GM18517 (cell line): Measurements from ENCODE around the gene AGT.

ENCODE experiments used
- ATAC-seq: cut with Tn5 transposase; IDR thresholded peaks from one replicate; pipeline ENCODE4 v1.9.1; 2021; ENCODE audit warnings: mild to moderate bottlenecking, moderate library complexity; ENCODE audit not compliant: unreplicated experiment

AGT gene

DNA sequence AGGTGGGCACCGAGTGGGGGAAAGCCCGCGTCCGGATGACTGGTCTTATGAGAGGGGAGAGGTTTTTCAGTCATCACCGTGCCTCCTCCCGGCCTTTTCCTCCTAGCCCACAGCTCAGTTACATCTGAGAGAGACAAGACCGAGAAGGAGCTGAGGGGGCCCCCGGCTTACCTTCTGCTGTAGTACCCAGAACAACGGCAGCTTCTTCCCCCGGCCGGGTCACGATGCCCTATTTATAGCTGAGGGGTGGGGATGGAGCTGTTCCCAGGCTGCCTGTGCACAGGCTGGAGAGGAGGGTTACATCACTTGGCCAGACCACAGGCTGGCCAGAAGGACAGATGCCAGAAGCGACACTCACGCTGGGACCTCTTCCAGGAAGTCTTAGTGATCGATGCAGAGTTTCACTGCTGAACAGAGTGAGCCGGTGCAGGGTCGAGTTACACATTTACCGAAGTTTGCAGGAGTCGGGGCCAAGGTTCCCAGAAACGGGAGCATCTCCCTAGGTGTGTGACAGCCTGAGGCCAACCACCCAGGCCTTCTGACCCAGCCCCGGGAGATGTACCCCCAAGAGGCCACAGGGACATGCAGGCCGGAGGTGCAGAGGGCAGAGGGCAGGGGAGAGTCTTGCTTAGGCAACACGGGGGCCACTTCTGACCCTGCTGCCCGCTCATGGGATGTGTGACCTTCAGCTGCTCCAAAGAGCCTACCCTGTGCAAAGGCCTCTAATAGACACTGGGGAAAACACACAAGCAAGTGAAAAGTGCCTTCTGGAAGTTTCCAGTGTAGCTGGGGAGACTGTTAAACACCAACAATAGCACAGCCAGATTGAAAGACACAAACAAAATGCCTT lies at the start of gene AGT:
Gene AGT (minus strand): TSS at position 208 of the 850 bp plus-strand sequence. CDS start 3,299 bp downstream, outside the sequence.
- ATAC-seq = no peak

DNA sequence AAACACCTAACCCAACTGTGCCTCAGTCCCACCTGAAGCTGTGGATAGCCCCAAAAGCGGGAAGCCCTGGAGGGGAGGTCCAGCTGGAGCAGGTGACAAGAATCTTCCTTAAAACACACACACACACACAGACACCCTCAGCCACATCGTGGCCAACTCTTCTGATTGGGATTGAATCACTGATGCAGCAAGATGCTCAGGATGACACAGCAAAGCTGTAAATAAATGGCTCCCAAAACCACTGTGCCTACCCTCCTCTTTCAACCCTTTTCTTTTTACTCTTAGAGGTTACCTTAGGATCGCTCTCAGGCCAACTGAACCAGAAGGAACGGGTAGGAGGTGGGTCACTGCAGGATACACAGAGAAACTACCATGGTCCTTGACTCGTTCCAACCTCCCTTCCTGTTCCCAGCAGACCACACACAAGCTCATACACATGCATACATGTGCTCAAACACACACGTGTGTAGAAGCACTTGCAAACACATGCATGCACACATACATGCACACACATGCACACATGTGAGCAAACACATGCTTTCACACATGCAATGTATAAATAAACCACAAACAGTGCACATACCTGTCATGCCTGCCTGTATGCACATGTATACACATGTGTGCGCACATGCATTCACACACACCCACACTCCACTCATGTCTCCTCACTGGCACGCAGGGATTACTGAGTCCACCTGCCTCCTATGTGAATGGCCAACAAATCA lies 47.7 kb upstream of the AGT start:
- ATAC-seq = no peak

DNA sequence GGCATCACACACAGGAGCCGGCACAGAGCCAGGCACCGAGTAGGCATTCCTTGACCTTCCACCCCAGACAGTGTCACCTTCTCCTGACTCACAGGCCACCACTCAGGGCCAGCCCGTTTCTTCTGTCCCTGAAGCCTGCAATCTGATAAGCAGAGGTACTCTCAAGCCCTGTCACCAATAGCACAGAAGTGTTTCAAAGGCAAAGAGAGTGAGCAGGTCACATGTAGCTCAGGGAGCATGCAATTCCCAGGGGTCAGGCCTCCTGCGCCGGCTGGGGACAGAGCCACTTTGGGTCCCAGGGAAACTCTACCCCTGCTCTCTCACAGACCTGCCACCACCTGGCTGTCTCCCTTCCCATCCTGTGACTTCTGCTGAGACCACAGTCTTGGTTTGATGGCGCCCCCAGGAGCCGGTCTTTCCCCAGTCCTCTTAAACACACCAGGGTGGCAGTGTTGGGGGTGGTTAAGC lies 46.5 kb upstream of the AGT start:
- no peak for ATAC-seq

DNA sequence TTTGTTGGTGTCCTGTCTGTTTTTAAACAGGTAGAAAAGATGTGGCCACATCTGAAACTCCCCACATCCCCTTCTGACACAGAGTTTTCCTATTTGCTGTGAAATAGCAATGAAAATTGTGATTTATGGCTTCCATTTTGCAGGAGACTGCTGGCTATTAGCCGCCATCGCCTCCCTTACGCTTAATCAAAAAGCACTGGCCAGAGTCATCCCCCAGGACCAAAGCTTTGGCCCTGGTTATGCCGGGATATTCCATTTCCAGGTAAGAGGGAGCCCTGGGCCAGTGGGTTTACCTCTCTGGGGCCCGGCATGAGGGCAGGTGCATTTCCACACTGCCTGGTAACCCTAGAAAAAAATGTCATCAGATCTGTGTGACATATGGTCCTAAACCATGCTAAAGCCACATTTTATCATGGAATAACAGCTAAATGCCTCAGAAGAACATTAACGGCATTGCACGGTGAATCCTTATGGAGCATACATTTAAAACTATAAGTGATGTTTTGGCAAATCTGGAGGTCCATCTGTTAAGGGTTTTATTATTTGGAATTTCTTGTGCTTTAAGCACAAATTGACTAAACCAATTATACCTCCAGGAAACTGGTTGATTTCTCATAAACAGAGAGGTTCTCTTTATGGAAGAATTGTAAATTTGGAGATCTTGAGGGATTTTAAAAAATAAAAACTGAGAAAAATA lies 45.6 kb upstream of the AGT start:
- ATAC-seq = no peak

DNA sequence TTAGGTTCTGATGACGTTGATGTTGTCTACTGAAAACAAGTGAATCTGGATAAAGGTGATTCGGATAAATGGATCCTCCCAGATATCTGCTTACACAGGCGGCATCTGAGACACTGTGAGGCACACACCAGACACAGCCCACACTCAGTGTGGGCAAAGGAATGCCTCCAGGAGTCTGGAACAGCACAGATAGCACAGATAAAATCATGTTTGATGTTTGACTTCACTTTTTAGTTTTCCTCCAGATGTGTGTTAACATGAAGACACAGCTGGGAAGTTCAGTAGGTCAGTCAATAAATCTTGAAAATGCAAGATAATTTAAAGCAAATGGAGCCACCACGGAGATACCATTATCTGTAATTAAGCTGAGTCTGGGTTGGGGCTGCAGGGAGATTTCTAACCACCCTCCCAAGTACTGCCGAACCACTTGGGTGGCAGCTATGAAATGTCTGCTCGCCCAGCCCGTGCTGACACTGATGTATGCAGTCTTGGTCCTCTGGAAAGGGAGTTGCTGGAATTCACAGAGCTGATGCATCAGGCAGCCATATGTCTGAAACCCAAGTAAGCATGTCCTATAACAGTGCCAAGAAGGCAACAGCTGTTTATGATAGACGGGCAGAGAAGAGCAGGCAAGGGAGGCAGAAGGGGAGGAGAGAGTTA lies 44.9 kb upstream of the AGT start:
- no peak for ATAC-seq

DNA sequence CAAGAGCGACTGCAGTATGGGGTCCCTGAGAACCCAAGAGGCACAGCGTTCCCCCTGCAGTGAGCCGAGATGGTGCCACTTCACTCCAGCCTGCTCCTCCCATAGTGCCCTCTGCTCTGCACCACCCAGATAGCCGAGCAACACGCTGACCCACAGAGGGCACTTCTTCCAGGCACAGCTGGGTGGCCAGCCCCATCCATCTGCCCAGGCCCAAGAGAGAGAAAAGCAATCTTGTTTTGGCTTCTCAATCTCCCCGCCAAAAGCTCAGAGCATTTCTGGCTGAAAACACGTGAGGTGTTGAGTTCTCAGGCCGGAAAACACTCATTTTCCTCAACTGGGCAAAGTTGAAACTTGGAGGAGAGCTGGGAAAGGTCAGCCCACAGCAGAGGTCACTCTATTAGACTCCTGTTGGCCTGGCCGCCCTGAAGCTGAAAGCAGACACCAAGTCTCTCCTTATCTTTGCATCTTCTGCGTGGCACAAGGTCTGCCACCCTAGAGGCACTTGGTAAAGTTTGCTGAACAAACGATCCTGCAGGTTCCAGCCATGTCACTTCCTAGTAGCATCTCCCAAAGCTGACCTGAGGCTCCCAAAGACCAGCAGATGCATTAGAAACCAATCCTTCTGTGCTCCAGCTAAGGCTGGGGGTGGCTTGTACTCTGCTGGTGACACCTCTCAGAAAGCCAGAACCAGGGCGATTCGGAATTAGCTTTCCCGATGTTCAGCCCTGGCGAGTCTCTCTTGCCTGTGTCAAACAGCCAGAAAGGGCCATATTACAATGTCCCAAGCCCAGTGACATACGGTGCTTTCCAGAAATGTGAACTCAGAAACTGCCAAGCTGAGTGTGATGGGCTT lies 44.2 kb upstream of the AGT start:
- no peak for ATAC-seq

DNA sequence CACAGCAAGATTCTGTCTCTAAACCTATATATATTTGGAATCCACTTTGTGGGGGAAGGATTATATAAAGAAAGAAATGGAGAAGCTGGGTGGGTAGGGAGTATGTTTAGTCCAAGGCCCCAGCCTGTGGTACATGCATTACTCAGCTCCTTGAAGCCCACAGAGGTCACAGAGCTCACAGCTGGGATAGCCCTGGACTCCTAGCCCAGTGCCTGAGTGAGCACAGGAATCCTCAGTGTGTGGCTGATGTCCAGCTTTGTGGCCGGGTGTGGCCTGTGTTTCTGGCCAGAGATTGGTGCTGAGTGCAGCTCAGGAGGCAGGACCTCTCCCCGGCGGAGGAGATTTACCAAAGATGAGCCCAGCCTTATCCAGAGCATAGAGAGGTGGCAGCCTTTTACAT lies 40.9 kb upstream of the AGT start:
- ATAC-seq = no peak

DNA sequence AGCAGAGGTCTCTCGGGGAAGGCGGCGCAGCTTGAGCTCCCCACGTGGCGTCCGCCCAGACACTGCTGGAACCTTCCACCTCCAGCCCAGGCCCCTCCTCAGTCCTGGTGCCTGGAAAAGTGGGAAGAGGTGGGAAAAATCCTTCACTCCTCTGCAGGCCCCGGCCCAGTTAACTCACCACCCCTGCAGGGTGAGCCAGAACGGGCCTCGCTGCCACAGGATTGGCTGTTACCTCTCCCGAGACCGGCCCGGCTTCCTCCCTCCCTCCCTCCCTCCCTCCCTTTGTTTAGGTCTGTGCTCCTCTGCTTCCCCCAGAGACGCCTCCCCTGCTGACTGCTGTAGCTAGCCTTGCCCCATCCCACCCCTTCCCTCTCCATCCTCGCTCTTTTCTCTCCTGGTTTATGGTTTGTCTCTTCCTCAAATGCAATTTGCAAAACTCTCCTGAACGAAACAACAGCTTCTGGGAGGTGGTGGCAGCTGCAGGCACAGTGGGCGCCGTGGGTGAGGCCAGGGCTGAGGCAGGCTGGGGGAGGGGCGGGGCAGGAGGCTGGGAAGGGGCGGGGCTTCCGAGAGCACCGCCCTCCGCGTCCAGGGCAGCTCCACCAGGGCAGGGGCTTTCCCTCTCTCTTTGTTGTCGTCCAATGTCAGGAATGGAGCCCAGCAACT lies 39.8 kb upstream of the AGT start:
- ATAC-seq = no peak

DNA sequence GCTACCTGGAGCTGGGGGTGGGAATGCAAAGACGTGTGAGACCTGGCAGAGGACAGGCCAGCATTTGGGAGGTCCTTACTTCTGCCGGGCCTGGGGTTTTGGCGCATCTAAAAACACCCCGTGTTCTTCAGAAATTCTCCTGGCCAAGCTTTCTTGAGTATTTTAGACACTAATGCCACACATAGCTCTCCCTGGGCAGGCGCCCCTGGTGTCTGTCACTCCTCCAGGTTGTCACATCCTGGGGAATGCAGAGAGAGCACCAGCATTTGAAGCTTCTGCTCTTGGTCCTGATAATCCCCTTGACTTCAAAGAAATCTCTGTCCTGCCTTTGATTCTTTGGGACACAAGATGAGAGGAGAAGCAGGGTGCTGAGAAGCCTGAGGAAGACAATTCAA lies 39.3 kb upstream of the AGT start:
- no peak for ATAC-seq

DNA sequence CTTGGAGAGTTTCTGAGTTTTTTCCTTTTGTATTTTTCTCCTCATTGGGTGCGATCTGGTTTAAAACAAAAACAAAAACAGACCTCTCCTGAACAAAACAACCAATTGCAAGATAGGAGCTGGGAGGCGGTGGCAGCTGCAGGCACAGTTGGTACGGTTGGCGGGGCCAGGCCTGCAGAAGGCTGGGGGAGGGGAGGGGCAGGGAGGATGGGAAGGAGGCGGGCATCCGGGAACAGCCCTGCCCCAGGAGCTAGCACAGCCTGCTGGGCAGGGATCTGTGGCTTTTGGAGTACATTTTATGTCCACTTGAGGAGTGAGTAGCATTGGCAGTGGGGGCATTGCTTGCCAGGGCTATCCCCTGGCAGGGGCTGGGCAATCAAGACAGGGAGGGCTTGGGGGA lies 38.5 kb upstream of the AGT start:
- ATAC-seq = no peak

DNA sequence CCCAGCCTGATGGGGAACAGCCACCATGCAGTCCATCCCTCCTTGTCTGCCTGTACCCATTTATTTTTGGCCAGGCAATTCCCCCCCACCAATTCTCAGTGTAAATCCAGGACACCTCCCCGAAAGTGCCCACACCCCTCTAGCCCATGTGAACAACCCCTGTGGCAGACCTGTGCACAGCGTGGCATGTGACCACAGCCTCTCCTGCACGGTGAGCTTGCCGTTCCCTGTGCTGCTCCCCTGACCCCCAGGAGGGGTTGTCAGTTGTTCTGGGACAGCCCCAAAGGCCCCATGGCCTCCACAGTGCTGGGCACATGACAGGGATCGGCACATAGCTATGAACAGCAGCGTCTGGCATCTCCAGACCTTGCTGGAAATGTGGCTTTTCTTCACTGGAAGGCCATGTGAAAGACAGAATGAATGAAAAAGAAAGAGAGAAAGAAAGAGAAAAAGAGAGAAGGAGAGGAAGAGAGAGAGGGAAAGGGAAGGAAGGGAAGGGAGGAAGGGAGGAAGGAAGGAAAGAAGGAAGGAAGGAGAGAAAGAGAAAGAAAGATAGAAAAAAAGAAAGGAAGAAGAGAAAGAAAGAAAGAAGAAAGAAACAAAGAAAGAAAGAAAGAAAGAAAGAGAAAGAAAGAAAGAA lies 37.2 kb upstream of the AGT start:
- no peak for ATAC-seq

DNA sequence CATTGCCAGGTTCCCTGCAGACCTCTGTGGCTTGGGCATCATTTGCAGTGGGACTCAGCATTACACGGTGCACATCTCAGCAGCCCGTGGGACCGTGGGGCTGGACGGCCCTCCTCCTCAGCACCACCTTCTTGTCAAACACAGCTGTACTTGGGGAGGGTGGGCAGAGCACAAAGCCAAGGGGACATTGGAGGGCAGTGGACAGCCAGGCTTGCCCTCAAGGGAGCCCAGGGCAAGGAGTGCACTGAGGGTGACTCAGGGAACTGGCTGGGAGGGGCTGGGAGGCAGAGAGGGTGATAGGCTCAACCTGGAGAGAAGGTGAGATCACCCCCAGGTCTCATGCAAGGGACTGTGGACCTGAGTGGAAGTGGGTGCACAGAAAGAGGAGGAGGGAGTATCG lies 36.7 kb upstream of the AGT start:
- no peak for ATAC-seq

DNA sequence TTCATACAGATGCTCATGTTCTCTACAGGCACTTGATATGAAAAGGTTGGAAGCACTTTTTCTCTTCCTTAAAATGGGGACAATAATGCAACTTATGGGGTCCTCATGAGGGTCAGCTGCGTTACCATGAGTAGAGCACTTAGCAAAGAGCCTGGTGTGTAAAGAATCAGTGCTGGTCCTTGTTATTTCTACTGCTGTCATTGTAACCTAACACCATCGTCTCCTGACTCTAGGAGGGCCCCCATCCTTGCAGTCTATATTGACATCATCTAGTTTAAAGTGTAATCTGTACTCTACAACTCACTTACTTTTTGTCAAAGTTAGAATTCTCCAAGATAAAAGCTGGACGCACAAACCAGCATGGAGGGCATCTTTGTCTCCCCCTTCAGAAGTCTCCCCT lies 35.7 kb upstream of the AGT start:
- no peak for ATAC-seq

DNA sequence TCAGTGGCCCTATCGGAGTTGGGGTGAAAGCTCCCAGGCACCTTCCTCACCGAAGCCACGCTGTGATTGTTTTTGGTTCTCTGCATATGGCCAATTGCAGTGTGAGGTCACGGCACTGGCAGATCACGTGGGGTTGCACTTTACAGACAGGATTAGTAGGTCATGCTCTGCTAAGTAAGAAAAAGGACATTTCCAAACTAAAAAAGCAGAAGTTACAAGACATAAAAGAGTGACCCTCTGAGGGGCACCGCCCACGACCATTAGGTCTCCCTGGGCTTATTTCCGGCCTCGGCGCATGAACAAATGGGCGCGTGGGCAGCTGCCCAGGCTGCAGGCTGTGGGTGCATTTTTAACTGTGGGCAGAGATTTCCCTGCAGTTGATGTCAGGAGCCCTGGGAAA lies 35.2 kb upstream of the AGT start:
- ATAC-seq = peak; percentile 52

DNA sequence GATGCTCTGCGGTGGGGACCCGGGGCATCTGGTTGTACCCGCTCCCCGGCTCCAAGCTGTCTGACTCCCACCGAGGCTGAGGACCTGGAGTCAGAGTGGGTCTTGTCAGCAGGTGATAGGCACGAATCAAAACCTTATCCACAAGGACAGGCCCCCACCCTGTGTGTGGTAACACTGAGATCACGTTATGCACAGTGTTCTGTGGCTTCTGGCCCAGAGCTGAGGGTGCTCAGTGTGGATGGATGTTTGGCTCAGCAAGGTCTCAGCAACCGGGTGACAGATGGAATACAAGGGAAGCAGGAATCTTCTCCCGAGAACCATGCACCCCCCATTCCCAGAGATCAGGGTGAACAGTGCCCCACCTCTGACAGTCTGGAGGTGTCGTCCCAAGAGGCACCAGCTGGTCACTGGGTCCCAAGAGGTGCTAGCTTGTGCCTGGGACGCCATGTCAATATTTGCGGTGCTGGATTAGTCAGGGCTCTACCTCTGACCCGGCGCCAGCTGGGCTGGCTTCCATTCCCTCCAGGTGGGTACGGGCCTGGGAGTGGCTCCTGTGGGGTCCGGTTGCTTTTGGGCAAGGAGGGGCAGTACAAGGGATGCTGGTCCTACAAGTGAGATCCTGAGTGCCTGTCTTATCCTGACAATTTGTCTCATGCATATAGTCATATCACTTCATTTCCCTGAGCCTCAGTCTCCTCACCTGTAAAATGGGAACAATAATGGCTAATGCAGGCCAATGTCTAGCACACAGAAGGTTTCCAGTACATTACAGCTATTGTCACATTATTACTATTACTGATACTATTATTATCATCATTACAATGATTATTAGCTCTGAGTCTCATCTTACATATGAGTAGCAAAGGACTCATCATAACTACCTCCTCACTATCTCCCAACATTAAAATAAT lies 34.2 kb upstream of the AGT start:
- ATAC-seq = no peak

DNA sequence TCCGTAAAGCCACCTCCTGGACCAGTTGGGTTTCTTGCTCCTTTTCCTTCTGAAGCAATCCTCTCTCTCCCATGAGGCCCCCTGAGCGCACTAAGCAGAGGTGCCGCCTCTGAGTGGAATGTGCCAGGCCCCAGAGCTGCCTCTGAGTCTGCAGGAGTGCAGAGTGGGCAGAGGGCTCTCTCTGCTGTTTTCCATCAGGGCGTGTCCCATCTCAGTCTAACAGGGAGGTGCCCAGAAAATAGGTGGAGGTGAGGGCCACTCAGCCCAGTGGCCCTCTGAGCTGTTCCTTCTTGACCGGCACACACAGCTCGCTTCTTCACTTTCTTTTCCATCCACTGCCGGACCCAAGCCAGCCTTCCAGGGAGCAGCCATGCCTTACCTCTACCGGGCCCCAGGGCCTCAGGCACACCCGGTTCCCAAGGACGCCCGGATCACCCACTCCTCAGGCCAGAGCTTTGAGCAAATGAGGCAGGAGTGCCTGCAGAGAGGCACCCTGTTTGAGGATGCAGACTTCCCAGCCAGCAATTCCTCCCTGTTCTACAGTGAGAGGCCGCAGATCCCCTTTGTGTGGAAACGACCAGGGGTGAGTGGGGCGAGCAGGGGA lies 33.3 kb upstream of the AGT start, which contains the start of gene CAPN9:
Gene CAPN9 (plus strand): TSS at position 262 of the 604 bp plus-strand sequence. CDS start 109 bp downstream, at position 371.
- ATAC-seq = no peak

DNA sequence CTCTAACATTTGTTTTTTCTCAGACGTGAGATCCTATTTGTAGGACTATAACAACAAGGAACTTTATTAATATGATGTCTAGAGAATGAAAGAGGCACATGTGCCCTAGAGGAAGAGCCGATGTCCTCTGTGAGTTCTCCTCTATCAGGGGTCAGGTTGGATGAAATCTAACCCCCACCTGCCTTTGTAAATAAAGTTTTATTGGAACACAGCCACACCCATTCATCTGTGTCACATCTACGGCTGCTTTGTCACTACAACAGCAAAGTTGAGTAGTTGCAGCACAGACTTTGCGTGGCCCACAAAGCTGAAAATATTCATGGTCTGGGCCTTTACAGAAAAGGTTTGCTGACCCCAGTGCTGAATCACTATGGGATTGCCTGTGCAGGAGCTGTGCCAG lies 32.7 kb upstream of the AGT start:
- ATAC-seq = no peak

DNA sequence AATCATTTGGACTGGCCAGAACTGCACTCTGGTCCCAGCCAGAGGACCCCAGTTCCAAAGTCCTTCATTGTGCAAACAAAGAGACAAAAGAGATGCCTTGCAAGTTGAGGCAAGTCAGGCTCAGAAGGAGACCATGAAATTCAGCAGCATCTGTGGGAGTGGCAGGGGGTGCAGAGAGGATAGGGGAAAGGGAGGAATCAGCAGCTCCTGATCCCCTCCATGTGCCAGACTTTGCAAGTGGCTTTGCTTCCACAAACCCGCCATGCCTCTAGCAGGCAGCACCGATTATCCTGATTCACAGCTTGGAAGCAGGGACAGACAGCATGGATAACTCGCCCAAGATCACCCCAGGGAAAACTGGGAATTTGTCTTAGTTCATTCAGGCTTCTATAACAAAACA lies 31.1 kb upstream of the AGT start:
- no peak for ATAC-seq
